ENCODE data around the gene DUXB. TPM values are rescaled to one million over a fixed set of nuclear protein-coding genes. Genes with fewer than 3 reads are reported as not detected.

DUXB gene
- total and polyA plus RNA-seq, 3 donors from 2014 or later = 0.30 TPM; not detected in 2

GRCh38 chr16:75679366-75679765, 21.9 kb downstream of the DUXB start:
- intact Hi-C loops (cut with DNase I; ENCODE audit: low total_unique reads) = no loop called here
- WGBS, 2 donors = 86 to 89% methylated on average over 5 of the region's 5 CpGs
- peak overlapping the region in 1 of 2 donors; percentile 66 for H3K27ac ChIP-seq
- DNase-seq = no peak
- no peaks in the 10 kb centered on the region for H3K27me3 ChIP-seq
- no peak for TF ChIP-seq POLR2A (IDR thresholded peaks at IDR 0.05)
- TF ChIP-seq CTCF (IDR thresholded peaks at IDR 0.05) = no peak
- no peak overlapping the region for H3K4me3 ChIP-seq
- H3K9me3 ChIP-seq = no peaks in the 10 kb centered on the region
- no peaks in the 10 kb centered on the region for H3K4me1 ChIP-seq
- no peaks in the 10 kb centered on the region for H3K36me3 ChIP-seq (ENCODE audit: low read depth, missing control alignments)

GRCh38 chr16:75676909-75677308, 24.4 kb downstream of the DUXB start, which contains the start of gene CPHXL2:
Gene CPHXL2, minus strand, starts transcription at chr16:75677009. Its CDS starts 10 bp downstream, at chr16:75676999.
- Histone ChIP-seq H3K27ac (no peak within 1 kb of the TSS), H3K27me3 (no peaks in the 10 kb centered on the region), H3K4me1 (no peaks in the 10 kb centered on the region), H3K4me3 (no peak within 1 kb of the TSS), H3K36me3 (ENCODE audit: low read depth, missing control alignments) (no peaks in the 10 kb centered on the region), H3K9me3 (no peaks in the 10 kb centered on the region)
- intact Hi-C loops (cut with DNase I; ENCODE audit: low total_unique reads) = no loop called here
- WGBS, 2 donors = 91 to 93% methylated on average over 4 of the region's 4 CpGs
- DNase-seq = no peak
- TF ChIP-seq POLR2A (IDR thresholded peaks at IDR 0.05) (no peak), CTCF (IDR thresholded peaks at IDR 0.05) (no peak)

GRCh38 chr16:75667503-75667902, 33.8 kb downstream of the DUXB start:
- Histone ChIP-seq H3K4me1 (no peaks in the 10 kb centered on the region), H3K4me3 (no peak overlapping the region), H3K27me3 (no peaks in the 10 kb centered on the region), H3K9me3 (no peaks in the 10 kb centered on the region), H3K27ac (no peak overlapping the region), H3K36me3 (ENCODE audit: low read depth, missing control alignments) (no peaks in the 10 kb centered on the region)
- DNase-seq = no peak
- intact Hi-C loops (cut with DNase I; ENCODE audit: low total_unique reads) = no loop called here
- TF ChIP-seq POLR2A (IDR thresholded peaks at IDR 0.05) (no peak), CTCF (IDR thresholded peaks at IDR 0.05) (no peak)

GRCh38 chr16:75660726-75661302, 40.4 kb downstream of the DUXB start:
- no peaks in the 10 kb centered on the region for H3K36me3 ChIP-seq (ENCODE audit: low read depth, missing control alignments)

More at GRCh38 chr16:75660726-75661302, 40.4 kb downstream of the DUXB start:
- 43 to 67% methylated on average over 3 to 4 of the region's 4 CpGs for WGBS, 2 donors
- Histone ChIP-seq H3K27me3 (no peaks in the 10 kb centered on the region), H3K27ac (no peak overlapping the region), H3K9me3 (no peaks in the 10 kb centered on the region), H3K4me3 (no peak overlapping the region), H3K4me1 (no peaks in the 10 kb centered on the region)
- DNase-seq = no peak
- intact Hi-C loops (cut with DNase I; ENCODE audit: low total_unique reads) = no loop called here
- no peak for TF ChIP-seq POLR2A (IDR thresholded peaks at IDR 0.05)
- TF ChIP-seq CTCF (IDR thresholded peaks at IDR 0.05) = no peak

All from testis (tissue), 3 donors.